Upper lobe of left lung (tissue), 6 donors: ENCODE results near the gene SLC25A21. TPM values are rescaled to one million over a fixed set of nuclear protein-coding genes. Genes with fewer than 3 reads are reported as not detected.

ENCODE experiments used
- ATAC-seq, 2 donors: fragments of 200-7000 bp; cut with Tn5 transposase; one replicate each; pipeline ENCODE4 v1.9.1; 2022; ENCODE audit warnings: mild to moderate bottlenecking in 2 of 2, moderate library complexity in 2 of 2; ENCODE audit not compliant: low FRiP score in 2 of 2
- DNase-seq, 2 donors: peaks; one replicate each; pipeline ENCODE4 v3.0.0-alpha.2; 2019 to 2020
- H3K27ac ChIP-seq, 4 donors: fragments of 200-600 bp; sonication (generic); one replicate each; pipeline ENCODE4 v1.5.1; 2016 to 2019
- H3K27me3 ChIP-seq, 4 donors: fragments of 200-600 bp; sonication (generic); one replicate each; pipeline ENCODE4 v1.5.1; 2017 to 2019
- H3K36me3 ChIP-seq, 4 donors: fragments of 200-600 bp; sonication (generic); one replicate each; pipeline ENCODE4 v1.5.1; 2016 to 2019
- H3K4me1 ChIP-seq, 4 donors: fragments of 200-600 bp; sonication (generic); one replicate each; pipeline ENCODE4 v1.5.1; 2018 to 2019
- H3K4me3 ChIP-seq, 4 donors: fragments of 200-600 bp; sonication (generic); one replicate each; pipeline ENCODE4 v1.5.1; 2017 to 2019; ENCODE audit warnings: mild to moderate bottlenecking in 2 of 4, moderate library complexity in 1 of 4
- H3K9me3 ChIP-seq, 4 donors: fragments of 200-600 bp; sonication (generic); one replicate each; pipeline ENCODE4 v1.5.1; 2018 to 2019
- CTCF ChIP-seq, 6 experiments: fragments of 450-650 bp in 4 of 6; fragments of 200-600 bp in 2 of 6; sonication (generic) in 2 of 6; IDR thresholded peaks; one replicate each; pipeline ENCODE4 v1.5.1; 2016 to 2019; ENCODE audit warnings: antibody characterized with exemption in 6 of 6
- EP300 ChIP-seq, 4 donors: sonication (generic); formaldehyde crosslinking; IDR thresholded peaks; one replicate each; pipeline ENCODE4 v1.5.1; 2017; ENCODE audit warnings: antibody characterized with exemption in 4 of 4, control low read depth in 2 of 4
- POLR2A ChIP-seq, 4 donors: fragments of 450-650 bp; IDR thresholded peaks; one replicate each; pipeline ENCODE4 v1.5.1; 2016 to 2017; ENCODE audit warnings: antibody characterized with exemption in 4 of 4, mild to moderate bottlenecking in 2 of 4
- POLR2AphosphoS5 ChIP-seq, 2 donors: sonication (generic); formaldehyde crosslinking; IDR thresholded peaks; one replicate each; pipeline ENCODE4 v1.5.1; 2017; ENCODE audit warnings: antibody characterized with exemption in 2 of 2
- WGBS, 2 donors: methylation state at CpG; one replicate each; pipeline ENCODE4 v1.1.5; 2017 to 2018; 5-methylcytosine and 5-hydroxymethylcytosine counted together
- total RNA-seq, 6 donors: library from RNA; depleted of rRNA in 4 of 6; stranded (reverse); fragments of >200 nt in 4 of 6; gene quantifications; one replicate each; pipeline versions ENCODE4 v1.1.0 to v1.2.1, GENCODE V29; 2016 to 2021
- donor health status: DM: no; HTN: no; CAD: no; lungs with moderate emphysema.
- donor health status: DM: no; HTN: yes; CAD: no; lungs with severe emphysema.

The SLC25A21 gene
- total RNA-seq, 6 donors from 2014 or later, result 0.15 to 1.7 (median 0.30) TPM; not detected in 3

DNA sequence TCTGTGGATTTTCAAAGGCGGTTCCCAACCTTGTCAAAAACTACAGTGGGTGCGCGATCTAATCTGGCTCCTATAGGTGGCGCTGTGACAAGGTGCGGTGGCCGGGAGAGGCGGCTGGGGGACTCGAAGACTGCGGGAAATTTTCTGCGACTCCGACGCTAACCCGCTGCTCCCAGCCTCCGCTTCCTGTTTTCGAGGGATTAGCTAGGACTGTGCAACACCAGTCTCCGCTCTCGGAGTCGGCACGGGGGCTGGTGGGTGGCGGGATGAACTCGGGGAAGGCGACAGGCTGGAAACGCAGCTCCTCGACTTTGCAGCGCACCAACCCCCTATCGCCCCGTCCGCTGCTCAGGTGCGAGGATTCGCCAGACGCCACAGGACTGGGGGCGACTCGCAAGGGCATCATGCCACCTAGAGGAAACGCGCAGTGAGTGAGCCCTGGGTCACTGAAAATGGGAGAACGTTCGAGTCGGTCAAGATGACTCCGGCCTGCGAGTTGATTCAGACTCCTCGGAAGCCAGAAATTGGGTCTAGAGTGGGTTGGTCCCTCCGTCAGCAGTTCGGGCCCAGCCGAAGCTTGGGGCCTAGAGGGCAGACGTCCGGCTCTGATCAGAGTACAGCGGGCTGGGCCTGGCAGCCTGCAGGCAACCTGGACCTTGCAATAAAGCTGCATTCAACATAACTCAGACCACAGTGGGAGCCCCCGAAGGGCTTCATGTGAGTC lies 516.3 kb downstream of the SLC25A21 start:
- DNase-seq (no peak), ATAC-seq (peak; percentile 39 to 61)
- Histone ChIP-seq H3K4me1 (peaks cover 21 to 40% (median 31%) of the 10 kb centered on the region in 4 donors), H3K36me3 (no peaks in the 10 kb centered on the region), H3K27me3 (peaks cover 4 to 82% (median 51%) of the 10 kb centered on the region in 4 donors), H3K27ac (no peak overlapping the region), H3K4me3 (no peak overlapping the region), H3K9me3 (no peaks in the 10 kb centered on the region)
- TF ChIP-seq POLR2AphosphoS5 (IDR thresholded peaks at IDR 0.05), result no peak
- TF ChIP-seq EP300 (IDR thresholded peaks at IDR 0.05), result no peak
- TF ChIP-seq CTCF (IDR thresholded peaks at IDR 0.05), result peak in 3 of 6 experiments; percentile 17 to 34 (median 33)
- no peak for TF ChIP-seq POLR2A (IDR thresholded peaks at IDR 0.05)
- WGBS, 2 donors, result 1 to 6% methylated on average over 12 to 48 of the region's 48 CpGs

DNA sequence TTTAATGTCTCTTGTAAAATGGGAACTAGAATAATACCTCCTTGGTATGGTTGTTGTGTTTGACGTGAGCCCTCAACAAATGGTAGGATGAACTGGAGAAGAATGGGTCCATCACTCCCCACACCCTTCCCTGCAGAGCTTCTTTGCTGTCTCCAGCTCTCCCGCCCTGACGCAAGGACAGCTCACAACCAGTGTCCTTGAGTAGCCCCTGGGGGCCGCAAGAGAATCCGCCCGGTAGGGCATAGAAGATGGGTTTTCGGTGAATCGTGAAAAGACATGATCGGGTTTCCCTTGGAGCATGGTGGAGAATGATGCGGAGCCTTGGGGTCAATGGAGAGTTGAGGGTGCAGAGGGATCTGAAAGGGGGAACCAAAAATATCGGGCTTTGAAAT lies 516.8 kb downstream of the SLC25A21 start:
- peaks cover 21 to 36% (median 30%) of the 10 kb centered on the region in 4 donors for H3K4me1 ChIP-seq

DNA sequence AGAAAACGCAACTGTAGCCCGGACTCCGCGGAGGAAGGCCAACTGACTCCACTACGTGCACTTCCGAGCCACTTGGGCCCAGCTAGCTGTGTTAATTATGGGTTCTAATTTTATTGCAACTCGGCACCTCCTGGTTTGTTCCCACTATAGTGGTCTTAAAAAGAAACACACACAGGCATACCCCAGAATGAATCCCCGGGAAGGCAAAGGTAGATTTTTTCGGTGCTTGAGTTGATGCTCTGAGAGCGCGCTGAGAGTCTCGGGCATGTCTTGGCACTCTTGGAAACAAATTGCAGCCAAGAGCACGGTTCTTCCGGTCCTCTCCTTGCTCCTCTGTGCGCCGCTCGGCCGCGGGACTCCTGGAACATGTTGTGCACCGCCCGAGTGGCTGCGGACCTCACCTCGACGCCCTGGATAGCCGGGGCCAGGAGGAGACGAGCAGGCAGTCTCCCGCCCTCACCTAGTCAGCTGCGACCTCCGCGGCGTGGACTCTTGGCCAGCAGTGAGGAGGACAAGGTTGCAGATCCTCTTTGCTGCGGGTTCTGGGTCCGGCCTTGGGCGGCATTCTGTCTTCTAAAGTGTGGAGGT lies 517.5 kb downstream of the SLC25A21 start:
- ATAC-seq, result no peak
- H3K27ac ChIP-seq, result no peak overlapping the region
- H3K4me3 ChIP-seq, result no peak overlapping the region
- TF ChIP-seq EP300 (IDR thresholded peaks at IDR 0.05) (no peak), POLR2A (IDR thresholded peaks at IDR 0.05) (no peak), CTCF (IDR thresholded peaks at IDR 0.05) (no peak), POLR2AphosphoS5 (IDR thresholded peaks at IDR 0.05) (no peak)
- H3K27me3 ChIP-seq, result peaks cover 4 to 81% (median 46%) of the 10 kb centered on the region in 4 donors
- H3K36me3 ChIP-seq, result no peaks in the 10 kb centered on the region
- no peak for DNase-seq
- no peaks in the 10 kb centered on the region for H3K9me3 ChIP-seq
- H3K4me1 ChIP-seq, result peaks cover 21 to 36% (median 30%) of the 10 kb centered on the region in 4 donors
- 19 to 25% methylated on average over 14 to 34 of the region's 34 CpGs for WGBS, 2 donors

More for the DNA sequence above, 516.8 kb downstream of the SLC25A21 start:
- WGBS, 2 donors, result 18 to 25% methylated on average over 11 of the region's 11 CpGs
- ATAC-seq, result no peak
- Histone ChIP-seq H3K27me3 (peaks cover 4 to 79% (median 48%) of the 10 kb centered on the region in 4 donors), H3K27ac (no peak overlapping the region), H3K36me3 (no peaks in the 10 kb centered on the region), H3K9me3 (no peaks in the 10 kb centered on the region), H3K4me3 (no peak overlapping the region)
- TF ChIP-seq POLR2AphosphoS5 (IDR thresholded peaks at IDR 0.05) (no peak), EP300 (IDR thresholded peaks at IDR 0.05) (no peak), POLR2A (IDR thresholded peaks at IDR 0.05) (no peak), CTCF (IDR thresholded peaks at IDR 0.05) (no peak)
- no peak for DNase-seq

DNA sequence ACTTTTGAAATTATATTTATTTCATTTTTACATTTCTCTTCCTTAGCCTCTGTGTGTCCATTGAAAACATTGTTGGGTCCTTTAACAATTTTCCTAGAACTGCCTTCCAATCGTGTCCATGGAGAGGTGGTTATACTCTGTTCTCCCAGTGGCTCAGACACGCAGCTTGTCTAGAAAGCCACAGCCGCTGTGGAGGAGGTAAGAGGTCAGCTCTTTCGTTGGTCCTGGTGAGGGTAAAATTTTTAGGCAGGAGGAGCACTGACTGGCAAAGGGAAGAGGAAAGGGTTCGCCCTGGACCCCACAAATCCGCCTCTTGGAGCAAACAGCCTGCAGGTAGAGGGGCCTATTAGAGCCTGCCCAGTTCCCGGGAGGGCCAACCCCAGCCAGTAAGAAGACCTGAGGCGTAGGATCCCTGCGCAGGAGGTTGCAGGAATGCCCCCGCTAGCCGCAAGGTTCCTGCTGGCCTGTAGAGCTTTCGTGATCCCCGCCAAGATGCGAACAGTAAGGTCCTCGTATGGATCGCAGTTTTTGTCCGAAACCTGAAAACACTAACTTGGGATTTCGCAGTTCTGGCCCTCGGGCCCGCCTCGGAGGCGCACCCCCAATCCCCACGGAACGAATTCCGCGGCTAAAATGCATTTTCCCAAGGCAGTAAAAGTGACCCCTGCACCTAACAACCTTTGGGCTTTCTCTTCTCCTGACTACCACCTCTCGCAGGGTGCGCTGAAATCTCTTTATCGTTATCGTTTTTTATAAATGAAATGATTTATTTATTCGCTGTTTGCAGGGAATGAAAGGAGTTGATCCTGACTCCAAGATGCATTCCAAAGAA lies 518.2 kb downstream of the SLC25A21 start:
- DNase-seq (no peak), ATAC-seq (no peak)
- H3K36me3 ChIP-seq, result no peaks in the 10 kb centered on the region
- peaks cover 19 to 36% (median 30%) of the 10 kb centered on the region in 4 donors for H3K4me1 ChIP-seq
- TF ChIP-seq POLR2AphosphoS5 (IDR thresholded peaks at IDR 0.05) (no peak), CTCF (IDR thresholded peaks at IDR 0.05) (no peak), POLR2A (IDR thresholded peaks at IDR 0.05) (no peak), EP300 (IDR thresholded peaks at IDR 0.05) (no peak)
- 12 to 31% methylated on average over 23 to 31 of the region's 31 CpGs for WGBS, 2 donors
- H3K9me3 ChIP-seq, result no peaks in the 10 kb centered on the region
- H3K27ac ChIP-seq, result no peak overlapping the region
- H3K4me3 ChIP-seq, result no peak overlapping the region
- peaks cover 4 to 80% (median 42%) of the 10 kb centered on the region in 4 donors for H3K27me3 ChIP-seq
